ENCODE results near the gene CIZ1. TPM values are rescaled to one million over a fixed set of nuclear protein-coding genes. Genes with fewer than 3 reads are reported as not detected.
A peak's percentile ranks its signal among the peaks of the same experiment; 100 is the strongest.
"Not testable (repeated sequence)": the region's sequence is repeated elsewhere in the genome, so short reads cannot be mapped to it uniquely, and the experiment has no call there.

Gene CIZ1, protein sequence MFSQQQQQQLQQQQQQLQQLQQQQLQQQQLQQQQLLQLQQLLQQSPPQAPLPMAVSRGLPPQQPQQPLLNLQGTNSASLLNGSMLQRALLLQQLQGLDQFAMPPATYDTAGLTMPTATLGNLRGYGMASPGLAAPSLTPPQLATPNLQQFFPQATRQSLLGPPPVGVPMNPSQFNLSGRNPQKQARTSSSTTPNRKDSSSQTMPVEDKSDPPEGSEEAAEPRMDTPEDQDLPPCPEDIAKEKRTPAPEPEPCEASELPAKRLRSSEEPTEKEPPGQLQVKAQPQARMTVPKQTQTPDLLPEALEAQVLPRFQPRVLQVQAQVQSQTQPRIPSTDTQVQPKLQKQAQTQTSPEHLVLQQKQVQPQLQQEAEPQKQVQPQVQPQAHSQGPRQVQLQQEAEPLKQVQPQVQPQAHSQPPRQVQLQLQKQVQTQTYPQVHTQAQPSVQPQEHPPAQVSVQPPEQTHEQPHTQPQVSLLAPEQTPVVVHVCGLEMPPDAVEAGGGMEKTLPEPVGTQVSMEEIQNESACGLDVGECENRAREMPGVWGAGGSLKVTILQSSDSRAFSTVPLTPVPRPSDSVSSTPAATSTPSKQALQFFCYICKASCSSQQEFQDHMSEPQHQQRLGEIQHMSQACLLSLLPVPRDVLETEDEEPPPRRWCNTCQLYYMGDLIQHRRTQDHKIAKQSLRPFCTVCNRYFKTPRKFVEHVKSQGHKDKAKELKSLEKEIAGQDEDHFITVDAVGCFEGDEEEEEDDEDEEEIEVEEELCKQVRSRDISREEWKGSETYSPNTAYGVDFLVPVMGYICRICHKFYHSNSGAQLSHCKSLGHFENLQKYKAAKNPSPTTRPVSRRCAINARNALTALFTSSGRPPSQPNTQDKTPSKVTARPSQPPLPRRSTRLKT
- total RNA-seq = 30.1 TPM

DNA sequence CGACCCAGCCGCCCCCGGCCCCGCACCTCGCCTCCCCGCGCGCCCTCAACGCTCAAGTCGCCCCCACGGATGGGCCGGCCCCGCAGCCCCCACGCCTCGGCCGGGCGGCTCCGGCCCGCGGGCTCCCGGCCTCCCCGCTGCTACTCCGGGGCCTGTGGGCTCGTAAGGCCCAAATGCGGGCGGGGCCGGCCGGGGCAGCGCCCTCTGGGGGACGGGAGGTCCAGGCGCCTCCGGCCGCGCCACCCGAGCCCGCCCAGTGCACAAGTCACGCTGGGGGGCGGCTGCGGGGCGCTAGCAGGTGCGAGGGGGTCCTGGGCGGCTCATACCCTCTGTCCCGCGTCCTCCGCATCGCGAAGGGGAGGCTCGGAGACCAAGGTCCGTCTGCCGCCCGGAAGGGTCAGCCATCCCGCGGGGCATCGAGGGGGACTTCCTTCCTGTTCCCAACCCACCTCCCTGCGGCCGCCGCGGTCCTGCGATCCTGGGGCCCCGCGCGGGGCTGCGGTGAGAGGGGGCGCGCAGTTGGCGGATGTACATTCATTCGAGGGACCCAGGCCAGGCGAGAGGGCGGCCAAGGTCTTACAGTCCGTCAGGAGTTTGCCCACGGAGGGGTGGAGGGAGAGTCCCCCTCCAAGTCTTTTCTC, at the start of gene CIZ1:
TSS of gene CIZ1 (minus strand) at position 167 of the 641 bp plus-strand sequence. CDS start 715 bp downstream, outside the sequence.
- peak; percentile 90 for DNase-seq

DNA sequence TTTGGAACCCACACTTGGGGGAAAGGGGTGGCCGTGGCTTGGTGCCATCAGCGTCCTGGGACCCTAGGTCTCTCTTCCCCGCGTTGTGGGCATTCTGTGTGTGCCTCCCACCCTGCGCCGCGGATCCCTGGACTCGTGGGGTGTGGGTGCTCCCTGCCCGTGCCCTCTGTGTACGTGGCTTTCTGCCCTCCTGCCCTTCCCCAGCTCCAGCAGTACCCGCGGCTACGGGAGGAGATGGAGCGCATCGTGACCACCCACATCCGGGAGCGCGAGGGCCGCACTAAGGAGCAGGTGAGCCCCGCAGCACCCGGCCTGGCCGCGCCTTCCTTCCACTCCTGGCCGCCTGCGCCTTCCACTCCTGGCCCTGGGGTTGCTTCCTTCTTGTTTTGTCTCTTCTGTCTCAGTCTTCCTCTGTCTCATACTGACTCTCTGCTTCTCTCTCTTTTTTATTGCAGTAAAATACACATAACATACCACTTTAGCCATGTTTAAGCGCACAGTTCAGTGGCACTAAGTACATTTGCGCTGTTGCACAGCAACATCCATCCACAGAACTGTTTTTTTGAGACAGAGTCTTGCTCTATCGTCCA, 42.5 kb upstream of the CIZ1 start:
- DNase-seq = no peak

DNA sequence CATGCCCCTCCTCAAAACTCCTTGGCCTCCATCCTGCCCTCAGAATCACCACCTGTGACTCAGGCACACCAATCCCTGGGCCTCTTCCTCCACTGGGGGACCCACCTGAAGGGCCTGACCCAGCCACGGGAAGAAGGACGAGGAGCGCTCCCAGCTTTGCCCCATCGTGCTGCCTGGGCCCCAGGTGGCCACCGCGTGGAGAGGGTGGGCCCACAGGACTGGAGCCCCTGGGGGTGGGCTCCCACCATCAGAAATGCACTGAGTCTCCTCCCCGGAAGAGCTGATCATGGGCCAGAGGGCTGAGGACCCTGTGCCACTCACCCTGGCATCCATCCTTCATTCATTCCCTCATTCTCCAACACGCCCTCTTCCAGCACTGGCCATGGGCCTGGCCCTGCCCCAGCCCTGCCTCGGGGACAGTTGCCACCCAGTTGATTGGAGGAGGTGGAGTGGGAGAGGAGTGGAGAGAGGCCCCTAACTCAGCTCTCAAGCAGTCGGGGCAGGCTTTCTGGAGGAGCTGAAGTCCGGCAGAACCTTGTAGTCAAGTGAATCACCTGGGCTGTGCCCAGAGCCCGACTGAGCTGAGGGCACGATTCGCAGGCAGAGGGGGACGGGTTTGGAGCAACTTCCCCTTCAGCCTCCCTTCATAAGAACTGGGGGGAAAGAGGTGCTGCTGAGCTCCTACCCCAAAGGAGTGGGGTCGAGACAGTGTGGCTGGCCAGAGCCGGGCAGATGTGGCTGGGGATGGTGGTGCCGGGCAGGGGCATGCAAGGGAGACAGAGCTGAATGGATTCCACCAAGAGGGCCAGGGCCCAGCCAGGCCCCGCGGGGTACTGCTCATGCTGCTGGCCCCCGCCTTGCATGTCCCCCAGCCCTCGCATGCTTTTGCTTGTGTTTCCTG, 41.4 kb upstream of the CIZ1 start:
- DNase-seq = no peak

DNA sequence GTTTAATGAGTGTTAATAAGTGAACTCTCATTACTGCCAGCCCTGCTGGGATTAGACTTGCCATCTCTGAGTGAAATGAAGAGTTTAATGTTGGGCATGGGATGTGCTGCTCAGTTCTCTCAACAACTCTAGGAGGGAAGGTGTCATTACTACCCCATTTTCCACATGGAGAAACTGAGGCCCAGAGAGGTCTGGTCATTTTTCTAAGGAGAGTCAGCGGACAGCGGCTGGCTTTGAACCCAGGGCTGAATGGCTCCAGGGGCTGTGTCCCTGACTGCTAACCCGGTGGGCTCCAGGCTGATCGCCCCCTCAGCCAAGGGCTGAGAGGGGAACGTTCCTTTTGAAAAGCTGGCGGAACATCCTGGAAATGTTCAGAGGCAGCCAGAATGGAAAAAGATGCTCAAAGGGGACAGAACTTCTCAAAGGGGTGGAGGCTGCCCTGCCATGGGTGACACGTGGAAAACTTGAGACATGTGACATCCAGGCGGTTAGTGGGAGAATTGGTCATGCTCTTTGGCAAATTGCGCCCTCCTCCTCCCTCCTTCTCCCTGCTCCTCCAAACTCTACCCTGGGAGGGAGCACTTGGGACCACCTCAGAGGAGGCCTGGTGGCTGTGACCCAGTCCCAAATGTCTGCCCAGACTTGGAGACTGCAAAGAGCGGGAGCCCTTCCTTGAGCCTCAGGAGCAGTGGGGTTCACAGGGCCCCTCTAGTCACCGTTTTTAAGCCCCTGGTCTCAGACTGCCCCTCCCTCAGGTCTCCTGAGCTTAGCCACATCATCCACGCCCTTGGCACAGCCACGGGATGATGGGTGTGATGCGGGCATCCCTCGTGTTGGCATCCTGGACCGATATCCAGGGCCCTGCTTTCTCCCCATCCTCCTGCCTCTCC, 40.5 kb upstream of the CIZ1 start:
- DNase-seq = peak; percentile 41

DNA sequence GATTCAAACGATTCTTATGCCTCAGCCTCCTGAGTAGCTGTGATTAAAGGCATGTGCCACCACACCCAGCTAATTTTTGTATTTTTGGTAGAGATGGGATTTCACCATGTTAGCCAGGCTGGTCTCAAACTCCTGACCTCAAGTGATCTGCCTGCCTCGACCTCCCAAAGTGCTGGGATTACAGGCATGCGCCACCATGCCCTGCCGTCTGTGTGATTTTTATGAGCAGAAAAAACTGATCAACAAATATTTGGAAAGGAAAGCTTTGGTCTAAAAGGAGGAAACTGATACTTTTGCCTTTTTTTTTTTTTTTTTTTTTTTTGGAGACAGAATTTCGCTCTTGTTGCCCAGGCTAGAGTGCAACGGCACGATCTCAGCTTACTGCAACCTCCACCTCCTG, 39.5 kb upstream of the CIZ1 start:
- not testable (repeated sequence) for DNase-seq

DNA sequence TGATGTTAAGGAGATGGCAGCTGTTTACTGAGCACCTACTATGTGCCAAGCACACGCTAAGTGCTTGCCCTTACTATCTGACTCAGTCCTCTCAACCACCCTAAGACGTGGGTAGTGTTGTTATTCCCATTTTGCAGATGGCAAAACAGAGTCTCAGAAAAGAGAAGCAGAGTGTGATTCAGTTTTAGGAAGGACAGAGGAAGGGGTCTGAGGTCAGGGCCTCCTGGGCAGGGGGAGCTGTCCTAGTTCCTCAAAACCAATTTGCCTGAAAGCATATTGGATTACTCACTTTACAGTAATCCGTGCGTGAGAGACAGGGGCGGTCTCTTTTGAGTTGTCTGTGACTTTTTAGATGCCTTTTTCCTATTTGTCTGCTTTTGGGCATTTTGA, 35.0 kb upstream of the CIZ1 start:
- no peak for DNase-seq

DNA sequence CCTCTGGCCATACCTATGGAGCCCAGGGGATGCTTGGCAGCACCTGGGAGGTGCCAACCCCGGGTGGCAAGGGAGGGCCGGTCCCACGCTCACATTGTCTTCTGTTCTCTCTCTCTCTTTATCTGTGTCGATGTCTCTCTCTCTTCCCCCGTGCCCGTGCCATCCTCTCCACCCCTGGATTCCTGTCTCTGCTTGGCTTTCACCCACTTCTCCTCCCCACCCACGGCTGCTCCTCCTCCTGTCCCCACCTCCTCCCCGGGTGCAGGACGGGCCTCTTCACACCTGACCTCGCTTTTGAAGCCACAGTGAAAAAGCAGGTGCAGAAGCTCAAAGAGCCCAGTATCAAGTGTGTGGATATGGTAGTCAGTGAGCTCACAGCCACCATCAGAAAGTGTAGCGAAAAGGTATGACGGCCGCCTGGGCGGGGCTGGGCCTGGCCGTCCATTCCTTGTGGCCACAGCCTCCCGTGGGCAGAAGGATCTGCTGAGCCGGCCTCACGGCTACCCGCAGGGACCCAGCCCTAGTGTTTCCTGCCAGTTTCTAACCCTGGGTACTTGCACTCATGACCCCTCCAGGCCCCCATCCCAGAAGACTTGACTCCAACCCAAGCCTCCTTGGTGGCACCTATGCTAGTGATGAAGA, 34.5 kb upstream of the CIZ1 start:
- no peak for DNase-seq

DNA sequence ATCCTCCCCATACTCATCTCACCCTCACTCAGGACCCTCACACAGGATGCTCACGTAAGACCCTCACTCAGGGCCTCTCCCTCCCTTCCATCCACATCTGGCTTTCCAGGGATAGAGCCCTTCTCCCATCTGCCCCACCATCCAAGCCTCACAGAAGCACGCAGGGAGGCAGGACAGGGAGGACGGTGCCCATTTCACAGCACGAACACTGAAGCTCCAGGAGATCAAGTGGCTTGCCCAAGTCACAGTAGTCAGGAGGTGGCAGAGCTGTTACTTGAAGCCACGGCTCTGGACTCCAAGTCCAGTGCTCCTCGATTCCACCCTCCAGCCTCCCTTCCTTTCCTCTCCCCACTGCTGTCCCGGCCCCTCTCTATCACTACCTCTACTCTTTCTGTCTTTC, 33.5 kb upstream of the CIZ1 start:
- DNase-seq = no peak

DNA sequence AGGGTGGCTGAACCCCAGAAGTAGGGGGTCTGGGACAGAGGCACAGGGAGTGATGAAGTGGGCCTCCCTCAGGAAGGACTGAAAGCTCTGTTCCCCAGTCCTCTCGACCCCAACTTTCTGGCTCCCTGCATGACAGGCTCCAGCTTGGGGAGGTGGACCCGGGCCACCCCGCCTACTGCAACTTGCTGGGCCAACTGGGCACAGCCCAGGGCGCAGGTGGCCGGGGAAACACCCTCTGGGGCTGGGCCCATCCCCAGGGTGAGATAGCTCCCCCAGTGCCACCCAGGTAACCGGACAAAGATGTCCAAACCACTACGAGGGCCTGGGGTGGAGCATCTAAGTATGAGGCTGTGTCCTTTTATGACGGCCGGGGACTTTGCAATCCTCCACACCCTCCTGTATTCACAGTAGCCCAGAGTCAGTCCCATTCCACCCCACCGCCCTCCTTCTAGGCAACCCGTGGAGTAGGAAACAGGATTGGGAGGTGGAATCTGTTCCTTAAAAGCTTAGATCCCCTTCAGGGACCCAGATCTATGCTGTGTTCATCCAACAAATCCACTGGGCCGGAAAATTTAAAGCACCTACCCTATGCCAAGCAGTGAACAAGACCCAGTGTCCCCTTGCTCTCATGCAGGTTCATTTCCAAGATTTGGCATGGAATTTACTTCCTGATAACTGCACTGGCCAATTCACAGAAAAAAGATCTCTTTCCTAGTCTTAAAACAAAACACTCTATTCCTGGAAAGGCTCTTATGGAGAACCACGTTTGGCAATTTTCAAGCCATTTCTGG, 31.7 kb upstream of the CIZ1 start:
- DNase-seq = no peak

DNA sequence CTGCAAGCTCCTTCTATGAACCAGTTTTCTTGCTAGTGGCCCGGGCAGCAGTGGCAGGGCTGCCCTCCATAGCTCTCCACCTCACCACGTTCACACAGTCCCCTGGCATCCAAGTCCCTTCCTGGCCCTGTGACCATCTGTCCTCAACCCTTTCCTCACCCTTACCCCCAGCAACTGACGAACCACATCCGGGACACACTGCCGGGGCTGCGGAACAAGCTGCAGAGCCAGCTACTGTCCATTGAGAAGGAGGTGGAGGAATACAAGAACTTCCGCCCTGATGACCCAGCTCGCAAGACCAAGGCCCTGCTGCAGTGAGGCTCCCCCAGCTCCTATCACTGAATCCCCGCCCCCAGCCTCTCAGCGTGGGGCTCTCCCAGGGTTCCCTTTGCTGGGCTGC, 30.7 kb upstream of the CIZ1 start:
- DNase-seq = no peak

DNA sequence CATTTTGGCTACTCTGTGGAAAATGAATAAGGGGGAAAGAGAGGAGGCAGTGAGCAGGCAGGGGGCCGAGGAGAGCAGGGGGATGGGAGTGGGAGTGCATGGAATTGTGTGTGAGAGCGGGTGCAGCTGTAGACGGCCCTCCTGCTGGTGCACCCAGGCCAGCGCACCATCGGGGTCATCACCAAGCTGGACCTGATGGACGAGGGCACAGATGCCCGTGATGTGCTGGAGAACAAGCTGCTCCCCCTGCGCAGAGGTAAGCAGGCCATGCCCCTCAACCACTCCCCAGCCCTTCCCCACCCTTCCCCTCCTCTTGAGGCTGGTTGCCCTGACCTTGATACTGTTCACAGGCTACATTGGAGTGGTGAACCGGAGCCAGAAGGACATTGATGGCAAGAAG, 28.5 kb upstream of the CIZ1 start:
- DNase-seq = no peak

DNA sequence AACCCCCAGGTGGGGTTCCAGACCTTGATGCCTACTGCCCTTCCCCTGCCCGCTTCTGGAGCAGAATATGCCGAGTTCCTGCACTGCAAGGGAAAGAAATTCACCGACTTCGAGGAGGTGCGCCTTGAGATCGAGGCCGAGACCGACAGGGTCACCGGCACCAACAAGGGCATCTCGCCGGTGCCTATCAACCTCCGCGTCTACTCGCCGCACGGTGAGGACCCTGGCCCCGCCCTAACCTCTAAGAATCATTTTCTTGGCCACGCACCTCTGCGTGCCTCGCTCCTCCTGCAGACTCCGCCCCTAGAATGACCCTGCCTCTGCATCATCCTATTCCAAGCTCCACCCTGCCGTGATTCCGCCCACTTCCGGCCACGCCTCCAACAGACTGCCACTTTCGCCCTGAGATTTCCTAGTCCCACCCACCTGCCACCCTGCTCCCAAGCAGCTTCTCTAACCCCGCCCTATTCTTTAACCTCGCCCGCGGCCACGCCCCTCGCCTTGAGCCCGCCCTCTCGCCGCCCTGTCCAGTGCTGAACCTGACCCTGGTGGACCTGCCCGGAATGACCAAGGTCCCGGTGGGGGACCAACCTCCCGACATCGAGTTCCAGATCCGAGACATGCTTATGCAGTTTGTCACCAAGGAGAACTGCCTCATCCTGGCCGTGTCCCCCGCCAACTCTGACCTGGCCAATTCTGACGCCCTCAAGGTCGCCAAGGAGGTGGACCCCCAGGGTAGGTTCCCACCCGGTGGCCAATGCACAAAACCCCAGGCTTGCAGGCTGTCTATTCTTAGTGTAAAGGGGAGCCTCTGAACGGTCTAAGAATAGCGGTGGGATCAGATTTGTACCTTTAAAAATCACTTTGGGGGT, 27.4 kb upstream of the CIZ1 start:
- peak; percentile 95 for DNase-seq

DNA sequence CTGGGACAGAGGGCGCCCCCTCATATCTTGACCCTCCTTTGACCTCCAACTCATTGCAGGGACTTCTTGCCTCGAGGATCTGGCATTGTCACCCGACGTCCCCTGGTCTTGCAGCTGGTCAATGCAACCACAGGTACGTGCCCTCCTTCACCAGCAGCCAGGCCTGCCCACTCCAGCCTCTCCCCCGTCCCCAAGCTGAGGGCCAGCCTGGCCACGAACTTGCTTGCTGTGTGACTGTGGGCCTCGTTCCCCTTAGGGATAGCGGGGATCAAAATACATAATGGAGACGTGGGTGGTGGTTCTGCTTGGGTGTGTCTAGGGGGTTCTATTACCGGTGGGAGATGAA, 26.8 kb upstream of the CIZ1 start:
- DNase-seq = no peak

DNA sequence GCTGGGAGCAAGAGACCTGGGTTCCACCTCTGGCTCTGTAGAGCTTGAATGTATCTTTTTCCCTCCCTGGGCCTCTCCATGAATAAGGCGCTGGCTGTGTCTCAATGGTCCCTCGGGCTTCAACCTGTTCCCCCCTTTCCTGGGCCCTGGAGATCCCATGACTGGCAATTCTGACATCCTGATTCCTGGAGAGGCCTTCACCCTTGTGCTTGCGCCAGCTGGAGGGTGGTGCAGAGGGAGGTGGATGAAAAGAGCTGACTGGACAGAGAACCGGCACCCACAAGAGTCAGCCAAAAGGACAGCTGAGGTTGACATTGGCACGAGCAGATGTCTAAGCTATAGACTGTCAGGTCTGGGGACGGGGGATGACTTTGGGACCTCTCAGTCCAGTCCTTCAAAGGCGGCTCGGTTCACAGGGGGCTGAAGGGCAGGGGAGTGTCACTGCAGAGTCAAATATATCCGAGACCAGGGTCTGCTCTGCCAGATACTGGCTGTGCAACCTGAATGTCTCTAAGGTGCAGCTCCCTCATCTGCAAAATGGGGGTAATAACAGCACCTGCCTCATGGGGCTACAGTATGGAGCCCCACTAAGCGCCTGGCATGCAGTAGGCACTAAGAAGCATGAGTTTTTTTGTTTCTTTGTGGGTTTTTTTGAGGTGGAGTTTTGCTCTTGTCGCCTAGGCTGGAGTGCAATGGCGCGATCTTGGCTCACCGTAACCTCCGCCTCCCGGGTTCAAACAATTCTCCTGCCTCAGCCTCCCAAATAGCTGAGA, 25.6 kb upstream of the CIZ1 start:
- no peak for DNase-seq

DNA sequence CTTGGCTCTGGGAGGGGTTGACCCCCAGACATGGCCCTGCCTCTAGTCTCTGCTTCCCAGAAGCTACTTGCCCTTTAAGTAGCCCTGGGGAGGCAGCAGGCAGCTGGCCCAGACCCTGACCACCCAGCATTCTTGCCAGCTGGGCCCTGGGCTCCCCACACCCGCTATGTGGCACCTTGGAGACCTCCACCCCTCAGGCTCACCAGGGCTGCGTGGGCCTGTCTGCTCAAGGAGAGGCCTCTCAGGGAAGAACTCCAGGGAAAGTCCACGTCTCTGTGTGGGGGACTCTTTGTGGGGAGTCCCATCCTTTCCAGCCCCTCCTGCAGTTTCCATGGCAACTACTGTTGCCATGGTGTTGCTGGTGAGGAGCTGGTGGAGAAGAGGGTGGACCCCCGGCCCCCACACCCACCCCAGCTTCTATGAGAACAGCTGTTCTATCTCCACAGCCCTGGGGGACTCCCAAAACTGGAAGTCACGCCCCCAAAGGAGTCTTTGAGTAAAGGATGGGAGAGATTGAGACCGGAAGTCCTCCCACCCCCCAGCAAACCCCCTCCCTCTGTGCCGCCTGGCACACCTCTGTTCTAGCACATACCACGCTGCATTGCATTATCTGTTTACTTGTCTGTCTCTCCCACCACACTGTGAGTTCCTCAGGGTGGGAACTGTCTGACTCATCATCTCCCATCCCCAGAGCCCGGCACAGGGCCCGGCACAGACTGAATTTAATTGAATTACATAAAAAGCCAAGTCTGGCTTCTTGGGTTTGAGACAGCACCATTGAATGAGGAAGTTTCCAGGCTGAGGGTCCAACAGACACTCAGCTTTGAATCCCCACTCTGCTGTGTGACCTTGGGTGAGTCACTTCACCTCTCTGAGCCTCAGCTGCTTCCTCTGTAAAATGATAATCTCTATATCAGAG, 24.4 kb upstream of the CIZ1 start:
- DNase-seq = peak; percentile 28
